Epithelial cell of proximal tubule (primary cell): Measurements from ENCODE around the gene PRTFDC1. TPM values are rescaled to one million over a fixed set of nuclear protein-coding genes. Genes with fewer than 3 reads are reported as not detected.

Source experiments
- DNase-seq: peaks from one replicate; pipeline ENCODE4 v3.0.0-alpha.2; 2011; ENCODE audit warnings: low read depth
- H3K4me3 ChIP-seq: 2 replicates; pipeline ENCODE4 v1.5.1; 2011; ENCODE audit warnings: low read depth, mild to moderate bottlenecking, low read length
- CTCF ChIP-seq: conservative IDR thresholded peaks from 2 replicates; pipeline ENCODE4 v1.5.1; 2012; ENCODE audit warnings: low read depth, mild to moderate bottlenecking, low read length
- total RNA-seq: library from RNA; depleted of rRNA; stranded (reverse); fragments of >200 nt; gene quantifications from 2 replicates; pipeline ENCODE4 v1.2.3, GENCODE V29; 2015

Gene PRTFDC1
- total RNA-seq, 1 donor from 2014 or later: 25.7 TPM

- H3K4me3 ChIP-seq: no peak overlapping the region
- DNase-seq: no peak
- TF ChIP-seq CTCF: no peak
Measured at GRCh38 chr10:24910574-24910973, 41.8 kb downstream of the PRTFDC1 start.

DNA sequence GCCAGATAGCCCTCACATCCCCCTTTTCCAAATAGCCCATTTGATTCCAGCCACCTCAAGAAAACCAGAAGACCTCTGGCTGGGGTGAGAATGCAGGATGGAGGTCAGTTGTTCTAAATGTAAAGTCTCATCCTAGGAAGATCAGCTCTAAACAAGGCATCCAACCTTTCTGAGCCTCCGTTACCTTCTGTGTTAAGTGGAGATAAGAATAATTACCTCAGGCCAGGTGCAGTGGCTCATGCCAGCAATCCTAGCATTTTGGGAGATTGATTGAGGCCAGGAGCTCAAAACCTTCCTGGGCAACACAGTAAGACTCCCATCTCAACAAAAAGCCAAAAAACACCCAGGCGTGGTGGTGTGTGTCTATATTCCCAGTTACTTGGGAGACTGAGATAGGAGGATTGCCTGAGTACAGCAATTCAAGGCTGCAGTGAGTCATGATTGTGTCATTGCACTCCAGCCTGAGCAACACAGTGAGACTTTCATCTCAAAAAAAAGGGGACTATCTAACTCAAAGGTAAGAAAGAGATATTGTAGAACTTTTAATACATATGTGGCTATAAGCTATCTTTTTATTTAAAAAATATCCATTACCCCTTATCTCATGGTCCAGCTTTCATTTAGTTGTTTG, 43.5 kb downstream of the PRTFDC1 start:
- no peak overlapping the region for H3K4me3 ChIP-seq
- TF ChIP-seq CTCF: no peak
- DNase-seq: no peak

DNA sequence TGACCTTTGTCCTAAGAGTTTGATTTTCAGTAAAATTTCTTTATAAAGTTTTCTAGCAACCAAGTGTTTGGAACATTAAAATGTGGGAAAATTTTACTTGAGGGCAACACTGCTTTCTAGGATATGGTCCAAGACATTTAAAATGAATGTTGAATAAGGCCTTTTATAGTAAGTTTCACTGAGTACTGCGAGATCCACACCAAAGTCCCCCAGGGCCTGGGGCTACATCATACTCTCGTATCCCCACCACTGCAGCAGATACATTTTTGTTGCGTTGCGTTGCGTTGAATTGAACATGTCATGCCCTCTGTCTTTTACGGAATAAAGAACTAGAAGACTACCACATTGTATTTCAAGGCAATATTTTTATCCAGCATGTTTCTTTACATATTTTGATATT, 44.5 kb downstream of the PRTFDC1 start:
- TF ChIP-seq CTCF: no peak
- DNase-seq: no peak
- no peak overlapping the region for H3K4me3 ChIP-seq

DNA sequence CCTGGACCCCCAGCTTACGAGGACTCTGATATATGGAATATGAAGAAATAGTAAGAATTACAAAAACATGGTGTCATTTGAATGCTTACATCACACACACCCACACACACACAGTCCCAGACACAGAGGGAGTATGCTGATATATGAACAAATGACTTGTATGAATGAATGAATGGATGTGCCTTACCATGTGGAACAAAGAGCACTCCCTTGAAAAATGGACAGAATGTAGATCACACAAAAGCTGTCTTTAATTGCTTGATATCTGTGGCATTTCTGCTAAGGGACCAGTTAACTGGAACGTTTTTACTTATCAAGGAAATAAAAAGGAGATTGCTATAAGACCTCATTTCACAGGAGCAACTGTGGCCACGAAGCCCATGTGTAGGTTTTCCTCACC, 46.0 kb downstream of the PRTFDC1 start:
- H3K4me3 ChIP-seq: no peak overlapping the region
- DNase-seq: no peak
- no peak for TF ChIP-seq CTCF

GRCh38 chr10:24904824-24905223, 47.6 kb downstream of the PRTFDC1 start:
- no peak for DNase-seq
- TF ChIP-seq CTCF: no peak
- no peak overlapping the region for H3K4me3 ChIP-seq

DNA sequence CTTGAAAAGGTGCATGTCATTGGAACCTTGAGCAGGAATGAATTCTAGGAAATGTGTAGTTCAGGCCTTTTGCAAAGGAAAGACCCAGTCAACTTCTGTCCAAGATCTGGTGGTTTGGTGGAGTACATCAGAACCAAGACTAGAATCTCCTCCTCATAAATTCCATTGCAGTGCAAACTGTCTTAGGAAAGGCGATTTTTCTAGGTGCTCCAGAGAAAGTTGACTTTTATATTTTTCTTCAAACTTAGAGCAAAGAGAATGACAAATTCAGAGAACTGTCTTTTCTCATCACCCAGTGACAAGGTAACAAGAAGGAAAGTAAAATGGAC, 50.0 kb downstream of the PRTFDC1 start:
- no peak for DNase-seq
- TF ChIP-seq CTCF: no peak
- no peak overlapping the region for H3K4me3 ChIP-seq

GRCh38 chr10:24901686-24902399, 50.6 kb downstream of the PRTFDC1 start:
- no peak for TF ChIP-seq CTCF
- peak overlapping the region; percentile 25 for H3K4me3 ChIP-seq
- peak; percentile 98 for DNase-seq
